H1 (cell line): ENCODE measurements around the gene ABCB11. TPM values are rescaled to one million over a fixed set of nuclear protein-coding genes. Genes with fewer than 3 reads are reported as not detected.

Source experiments
- CTCF ChIA-PET: fragments of 300-600 bp; sonication (Branson Sonifier 250); formaldehyde crosslinking; loops from one replicate; lab custom pipeline; 2021; ENCODE audit not compliant: partially characterized antibody; lab: Charles Lee
- POLR2A ChIA-PET: fragments of 300-600 bp; sonication (Branson Sonifier 250); formaldehyde crosslinking; loops from one replicate; lab custom pipeline; 2021; ENCODE audit warnings: inconsistent platforms; ENCODE audit not compliant: partially characterized antibody; lab: Charles Lee
- DNase-seq, 2 experiments: peaks; one replicate each; pipeline versions ENCODE4 v3.0.0 to v3.0.0-alpha.2; 2010 to 2022; ENCODE audit warnings: low spot score in 2 of 2, low read depth in 1 of 2, mixed read lengths in 1 of 2
- FAIRE-seq: peaks from 2 replicates; lab custom pipeline; 2011; peaks lifted over from hg19 to GRCh38; lab: Jason Lieb, UNC
- H2AFZ ChIP-seq: 2 replicates; pipeline ENCODE4 v1.8.1; 2012; ENCODE audit warnings: low read length, inconsistent platforms
- H2AK5ac ChIP-seq: 2 replicates; pipeline ENCODE4 v1.6.1; 2013; ENCODE audit warnings: low read depth, low read length
- H2BK120ac ChIP-seq: replicated peaks from 2 replicates; pipeline ENCODE3; 2013; ENCODE audit warnings: low read depth, low read length, inconsistent platforms
- H2BK12ac ChIP-seq: 2 replicates; pipeline ENCODE4 v1.6.1; 2013; ENCODE audit warnings: low read depth, low read length
- H2BK15ac ChIP-seq: 2 replicates; pipeline ENCODE4 v1.6.1; 2013; ENCODE audit warnings: low read length
- H2BK20ac ChIP-seq: 2 replicates; pipeline ENCODE4 v1.6.1; 2013; ENCODE audit warnings: low read length
- H2BK5ac ChIP-seq: 2 replicates; pipeline ENCODE4 v1.6.1; 2013; ENCODE audit warnings: low read depth, low read length
- H3K14ac ChIP-seq: 2 replicates; pipeline ENCODE4 v1.6.1; 2013; ENCODE audit warnings: inconsistent platforms; ENCODE audit not compliant: insufficient read length
- H3K18ac ChIP-seq: 2 replicates; pipeline ENCODE4 v1.6.1; 2013; ENCODE audit warnings: low read length; ENCODE audit errors: extremely low read depth
- H3K23ac ChIP-seq: 2 replicates; pipeline ENCODE4 v1.6.1; 2013; ENCODE audit warnings: inconsistent platforms; ENCODE audit not compliant: insufficient read length
- H3K23me2 ChIP-seq: 2 replicates; pipeline ENCODE4 v1.6.1; 2013; ENCODE audit warnings: low read depth, low read length
- H3K27ac ChIP-seq: 2 replicates; pipeline ENCODE4 v1.6.1; 2011; ENCODE audit warnings: low read depth, low read length, inconsistent platforms
- H3K27me3 ChIP-seq, 4 experiments: replicated peaks in 1 of 4; 1 replicate in 1 of 4; 2 replicates in 3 of 4; pipeline versions ENCODE4 v1.6.1 to v1.8.1; 2011 to 2013; ENCODE audit warnings: low read length in 3 of 4, mild to moderate bottlenecking in 3 of 4, inconsistent platforms in 2 of 4, mixed read lengths in 2 of 4, moderate library complexity in 1 of 4; ENCODE audit not compliant: control insufficient read depth in 3 of 4, insufficient read depth in 3 of 4; ENCODE audit errors: extremely low read depth in 1 of 4
- H3K36me3 ChIP-seq, 4 experiments: 2 replicates each; pipeline versions ENCODE4 v1.6.1 to v1.8.1; 2011 to 2013; ENCODE audit warnings: mild to moderate bottlenecking in 4 of 4, low read length in 3 of 4, moderate library complexity in 2 of 4, control low read depth in 1 of 4, inconsistent platforms in 1 of 4; ENCODE audit not compliant: insufficient read depth in 4 of 4, control insufficient read depth in 2 of 4
- H3K4ac ChIP-seq: replicated peaks from 2 replicates; pipeline ENCODE3; 2013; ENCODE audit warnings: low read length, low read depth, mixed read lengths, inconsistent platforms; ENCODE audit not compliant: insufficient read length
- H3K4me1 ChIP-seq, 4 experiments: replicated peaks in 1 of 4; 1 replicate in 1 of 4; 2 replicates in 3 of 4; pipeline versions ENCODE4 v1.6.1 to v1.8.1; 2011 to 2013; ENCODE audit warnings: low read length in 3 of 4, inconsistent platforms in 2 of 4, mixed read lengths in 1 of 4; ENCODE audit not compliant: insufficient read depth in 4 of 4, control insufficient read depth in 3 of 4
- H3K4me2 ChIP-seq, 2 experiments: 2 replicates each; pipeline versions ENCODE4 v1.6.1 to v1.8.1; 2011 to 2013; ENCODE audit warnings: low read depth in 2 of 2, low read length in 2 of 2, control low read depth in 1 of 2, inconsistent platforms in 1 of 2, mild to moderate bottlenecking in 1 of 2; ENCODE audit not compliant: insufficient read depth in 1 of 2
- H3K4me3 ChIP-seq, 4 experiments: fragments of 200-600, 300-600 bp in 1 of 4; sonication (generic), shearing (Covaris generic), sonication (Bioruptor Twin) in 1 of 4; 2 replicates each; pipeline versions ENCODE4 v1.5.1 to v1.8.1; 2011 to 2016; ENCODE audit warnings: low read length in 4 of 4, low read depth in 3 of 4, control low read depth in 2 of 4, inconsistent platforms in 2 of 4, mild to moderate bottlenecking in 2 of 4, mixed read lengths in 1 of 4, moderate library complexity in 1 of 4; ENCODE audit not compliant: insufficient read depth in 2 of 4; ENCODE audit errors: extremely low read depth in 1 of 4
- H3K56ac ChIP-seq: replicated peaks from 2 replicates; pipeline ENCODE3; 2013; ENCODE audit warnings: low read depth, mild to moderate bottlenecking, mixed read lengths, low read length, inconsistent platforms; ENCODE audit not compliant: insufficient read length
- H3K79me1 ChIP-seq: 2 replicates; pipeline ENCODE4 v1.6.1; 2013; ENCODE audit warnings: low read depth, low read length, control low read depth
- H3K79me2 ChIP-seq, 2 experiments: 2 replicates each; pipeline versions ENCODE4 v1.6.1 to v1.8.1; 2012 to 2013; ENCODE audit warnings: low read length in 2 of 2, mild to moderate bottlenecking in 2 of 2, inconsistent platforms in 1 of 2; ENCODE audit not compliant: insufficient read depth in 2 of 2, control insufficient read depth in 1 of 2
- H3K9ac ChIP-seq, 4 experiments: replicated peaks in 1 of 4; 1 replicate in 1 of 4; 2 replicates in 3 of 4; pipeline versions ENCODE4 v1.6.1 to v1.8.1; 2011 to 2013; ENCODE audit warnings: low read depth in 3 of 4, low read length in 3 of 4, control low read depth in 2 of 4, mild to moderate bottlenecking in 2 of 4, moderate library complexity in 2 of 4, inconsistent platforms in 1 of 4; ENCODE audit errors: extremely low read depth in 1 of 4
- H3K9me3 ChIP-seq, 2 experiments: 2 replicates each; pipeline versions ENCODE4 v1.6.1 to v1.8.1; 2012 to 2013; ENCODE audit warnings: mild to moderate bottlenecking in 2 of 2, moderate library complexity in 2 of 2, control low read depth in 1 of 2, inconsistent platforms in 1 of 2, low read depth in 1 of 2, low read length in 1 of 2, mixed read lengths in 1 of 2; ENCODE audit not compliant: insufficient read depth in 2 of 2
- H4K20me1 ChIP-seq, 2 experiments: replicated peaks in 1 of 2; 2 replicates each; pipeline versions ENCODE3 to v1.8.1; 2011 to 2013; ENCODE audit warnings: inconsistent platforms in 2 of 2, low read length in 2 of 2, mild to moderate bottlenecking in 1 of 2; ENCODE audit not compliant: insufficient read depth in 2 of 2, control insufficient read depth in 1 of 2
- H4K5ac ChIP-seq: 2 replicates; pipeline ENCODE4 v1.6.1; 2013; ENCODE audit warnings: low read length, low read depth, mixed read lengths, inconsistent platforms; ENCODE audit not compliant: insufficient read length
- H4K8ac ChIP-seq: 2 replicates; pipeline ENCODE4 v1.8.0; 2013; ENCODE audit warnings: mild to moderate bottlenecking, moderate library complexity, low read length, inconsistent platforms; ENCODE audit not compliant: insufficient read depth; ENCODE audit errors: extremely low read depth
- H4K91ac ChIP-seq: replicated peaks from 2 replicates; pipeline ENCODE3; 2013; ENCODE audit warnings: low read length, mixed read lengths, inconsistent platforms; ENCODE audit not compliant: insufficient read length
- ATF3 ChIP-seq: IDR thresholded peaks from 2 replicates; pipeline ENCODE4 v1.6.1; 2011; ENCODE audit warnings: low read depth, mild to moderate bottlenecking, low read length; ENCODE audit not compliant: insufficient read depth
- CEBPB ChIP-seq: IDR thresholded peaks from 2 replicates; pipeline ENCODE4 v1.6.1; 2012; ENCODE audit warnings: low read depth, low read length
- CTCF ChIP-seq, 3 experiments: IDR thresholded peaks; 1 replicate in 2 of 3; 2 replicates in 1 of 3; pipeline versions ENCODE4 v1.5.1 to v1.6.1; 2011; ENCODE audit warnings: low read length in 3 of 3, mild to moderate bottlenecking in 3 of 3, inconsistent platforms in 2 of 3, low read depth in 1 of 3, moderate library complexity in 1 of 3; ENCODE audit not compliant: insufficient read depth in 1 of 3; ENCODE audit errors: control extremely low read depth in 1 of 3
- EGR1 ChIP-seq: IDR thresholded peaks from 2 replicates; pipeline ENCODE4 v1.6.1; 2011; ENCODE audit warnings: low read depth, low read length, borderline replicate concordance
- POLR2A ChIP-seq, 2 experiments: IDR thresholded peaks; 1 replicate in 1 of 2; 2 replicates in 1 of 2; pipeline ENCODE4 v1.6.1; 2011; ENCODE audit warnings: low read depth in 2 of 2, low read length in 2 of 2, mild to moderate bottlenecking in 2 of 2; ENCODE audit errors: control extremely low read depth in 1 of 2
- RBBP5 ChIP-seq: IDR thresholded peaks from 2 replicates; pipeline ENCODE4 v1.7.1; 2012; ENCODE audit warnings: low read depth, mild to moderate bottlenecking, inconsistent platforms, low read length, moderate library complexity, borderline replicate concordance
- RFX5 ChIP-seq: IDR thresholded peaks from 2 replicates; pipeline ENCODE4 v1.6.1; 2011; ENCODE audit warnings: low read depth, low read length, improper control_type of control experiment, borderline replicate concordance
- WGBS, 2 experiments: shearing (Covaris generic) in 1 of 2; methylation state at CpG; one replicate each; pipeline versions ENCODE4 v1.1.6 to v1.1.7; 2013 to 2015; ENCODE audit warnings: low lambda C conversion rate in 2 of 2, mixed read lengths in 2 of 2, inconsistent platforms in 1 of 2, low coverage in 1 of 2, missing lambda C conversion rate in 1 of 2; ENCODE audit not compliant: insufficient replicate concordance in 2 of 2, insufficient coverage in 1 of 2, insufficient read length in 1 of 2; ENCODE audit errors: extremely low coverage in 1 of 2, missing lambda C conversion rate in 1 of 2; 5-methylcytosine and 5-hydroxymethylcytosine counted together
- polyA plus RNA-seq, 7 experiments: library from polyadenylated mRNA; depleted of rRNA in 3 of 7; stranded (reverse) in 5 of 7; unstranded in 2 of 7; fragments of >200 nt in 5 of 7; fragments of 200-250 nt in 2 of 7; gene quantifications; 1 replicate in 5 of 7; 2 replicates in 1 of 7; 4 replicates in 1 of 7; pipeline versions ENCODE4 v1.2.1 to v1.2.3, GENCODE V29; 2011 to 2013; ENCODE audit warnings: missing spikeins in 2 of 7, mixed read lengths in 2 of 7
- total RNA-seq: library from RNA; stranded (reverse); fragmentation: NEBNext Ultra II Directional; extraction: Animal tissue kit (Norgen Biotek cat#: 25700); gene quantifications from 2 replicates; pipeline ENCODE4 v1.2.1, GENCODE V29; 2021

Gene ABCB11
- total and polyA plus RNA-seq, 2 of the 8 experiments (the other 6 are each of a cell fraction or from before 2014, with no cell fraction given) = not detected

- Histone ChIP-seq H4K91ac (no peak overlapping the region), H3K4me1 (no peaks in the 10 kb centered on the region), H3K23me2 (no peaks in the 10 kb centered on the region; the same call in 1 of the 2 replicates), H2BK15ac (no peak overlapping the region), H3K4ac (no peak overlapping the region), H3K27ac (no peak overlapping the region), H3K4me3 (no peak overlapping the region), H3K9me3 (no peaks in the 10 kb centered on the region), H2BK20ac (no peak overlapping the region), H2BK12ac (no peak overlapping the region), H4K20me1 (no peaks in the 10 kb centered on the region), H2BK5ac (no peak overlapping the region), H3K9ac (no peak overlapping the region), H3K23ac (no peak overlapping the region), H3K4me2 (no peak overlapping the region), H3K18ac (no peak overlapping the region), H2AK5ac (no peak overlapping the region), H2AFZ (no peak overlapping the region), H3K56ac (no peak overlapping the region), H3K79me1 (no peaks in the 10 kb centered on the region), H3K79me2 (no peaks in the 10 kb centered on the region), H3K14ac (no peak overlapping the region), H4K8ac (no peak overlapping the region), H3K36me3 (no peaks in the 10 kb centered on the region), H3K27me3 (no peaks in the 10 kb centered on the region), H4K5ac (no peak overlapping the region), H2BK120ac (no peak overlapping the region)
- DNase-seq = no peak
- TF ChIP-seq ATF3 (no peak), CEBPB (no peak), CTCF (IDR thresholded peaks at IDR 0.05; ENCODE audit: control extremely low read depth in 1 of 3, insufficient read depth in 1 of 3, low read depth in 1 of 3, low read length in 3 of 3) (no peak), POLR2A (IDR thresholded peaks at IDR 0.05; ENCODE audit: control extremely low read depth in 1 of 2, low read depth in 2 of 2, low read length in 2 of 2) (no peak), EGR1 (no peak), RBBP5 (no peak), RFX5 (no peak)
- POLR2A ChIA-PET = no interaction called here
- no peak for FAIRE-seq
- WGBS, 2 experiments = 76% methylated on average over 1 of the region's 1 CpG; no CpG with 5 or more reads in 1 of the 2 experiments
- CTCF ChIA-PET = no interaction called here
Measured at GRCh38 chr2:168997118-168997521, 34.0 kb downstream of the ABCB11 start.
